CD4-positive, alpha-beta T cell (primary cell): Measurements from ENCODE around the gene HIVEP3. TPM values are rescaled to one million over a fixed set of nuclear protein-coding genes. Genes with fewer than 3 reads are reported as not detected.

Experiments
- ATAC-seq: fragments of 200-7000 bp; cut with Tn5 transposase; one replicate; pipeline ENCODE4 v1.10.0; 2022; ENCODE audit warnings: mild to moderate bottlenecking; ENCODE audit not compliant: poor library complexity
- CTCF ChIA-PET: fragments of 350-600 bp; sonication (Branson Sonifier 250); formaldehyde crosslinking; loops from one replicate; lab custom pipeline; 2021; ENCODE audit warnings: antibody characterized with exemption, inconsistent platforms; lab: Charles Lee
- POLR2A ChIA-PET: fragments of 350-600 bp; sonication (Branson Sonifier 250); formaldehyde crosslinking; loops from one replicate; lab custom pipeline; 2021; ENCODE audit warnings: antibody characterized with exemption, inconsistent platforms; lab: Charles Lee
- DNase-seq, 14 experiments: peaks; one replicate each; pipeline ENCODE4 v3.0.0-alpha.2; 2013 to 2020; ENCODE audit warnings: mixed read lengths in 2 of 14
- H3K27ac ChIP-seq, 2 donors: one replicate each; pipeline versions ENCODE4 v1.5.1 to v1.7.0; 2013; ENCODE audit warnings: low read length in 2 of 2, low read depth in 1 of 2, mild to moderate bottlenecking in 1 of 2
- H3K27me3 ChIP-seq, 2 experiments: 1 replicate in 1 of 2; 2 replicates in 1 of 2; pipeline versions ENCODE4 v1.6.1 to v1.7.0; 2013; ENCODE audit warnings: low read length in 2 of 2, control low read depth in 1 of 2, mild to moderate bottlenecking in 1 of 2, moderate library complexity in 1 of 2; ENCODE audit not compliant: insufficient read depth in 2 of 2, control insufficient read depth in 1 of 2
- H3K36me3 ChIP-seq: one replicate; pipeline ENCODE4 v1.6.1; 2013; ENCODE audit warnings: low read length, control low read depth; ENCODE audit not compliant: insufficient read depth
- H3K4me1 ChIP-seq: one replicate; pipeline ENCODE4 v1.6.1; 2013; ENCODE audit warnings: low read length, control low read depth; ENCODE audit not compliant: insufficient read depth
- H3K4me3 ChIP-seq: one replicate; pipeline ENCODE4 v1.5.1; 2013; ENCODE audit warnings: mild to moderate bottlenecking, low read length, moderate library complexity
- H3K9me3 ChIP-seq, 2 experiments: 1 replicate in 1 of 2; 2 replicates in 1 of 2; pipeline versions ENCODE4 v1.6.1 to v1.7.0; 2013; ENCODE audit warnings: low read length in 2 of 2, mild to moderate bottlenecking in 2 of 2, control low read depth in 1 of 2, moderate library complexity in 1 of 2; ENCODE audit not compliant: control insufficient read depth in 1 of 2, insufficient read depth in 1 of 2
- H3K27ac Mint-ChIP-seq: one replicate; pipeline ENCODE4 v1.8.0; 2020; ENCODE audit warnings: mixed read lengths
- H3K27me3 Mint-ChIP-seq: one replicate; pipeline ENCODE4 v1.8.0; 2021; ENCODE audit warnings: mixed read lengths
- H3K36me3 Mint-ChIP-seq: one replicate; pipeline ENCODE4 v1.8.0; 2021; ENCODE audit warnings: low read depth, mixed read lengths
- H3K4me1 Mint-ChIP-seq: one replicate; pipeline ENCODE4 v1.8.0; 2021; ENCODE audit warnings: low read depth, mixed read lengths
- H3K4me3 Mint-ChIP-seq: one replicate; pipeline ENCODE4 v1.8.0; 2020; ENCODE audit warnings: mild to moderate bottlenecking, mixed read lengths
- H3K9me3 Mint-ChIP-seq: one replicate; pipeline ENCODE4 v1.8.0; 2020; ENCODE audit warnings: mixed read lengths
- intact Hi-C, 2 experiments: fragments of 100-400 bp; cut with DNase I in 1 of 2; cut with micrococcal nuclease in 1 of 2; formaldehyde crosslinking; loops; one replicate each; pipeline versions ENCODE4 v1.15.1 to v1.9.0; 2023 to 2025; cut with DNase I, micrococcal nuclease
- total RNA-seq, 174 experiments: library from RNA in 2 of 174; stranded (reverse) in 2 of 174; gene quantifications; one replicate each; pipeline ENCODE4 v1.2.3 and lab custom pipeline; 2021 to 2026
- TF ChIP-seq, protein P1 (sequence below): fragments of 200-600 bp; IDR thresholded peaks from one replicate; pipeline ENCODE4 v1.8.0; 2022; ENCODE audit warnings: antibody characterized with exemption, mild to moderate bottlenecking

Gene HIVEP3
- total RNA-seq, 2 experiments from 2014 or later, result 5.1 to 5.4 TPM

- Histone ChIP-seq H3K36me3 (peaks cover 4% of the 10 kb centered on the region), H3K9me3 (peaks cover 0 to 4% of the 10 kb centered on the region in 2 experiments), H3K27ac (no peak overlapping the region), H3K4me3 (no peak overlapping the region), H3K27me3 (no peaks in the 10 kb centered on the region), H3K4me1 (no peaks in the 10 kb centered on the region)
- no peak for ATAC-seq
- DNase-seq, result no peak
- CTCF ChIA-PET, result interaction anchor here (0.5 kb wide), 1 partner anchor 1391 kb away, joined by 3 read pairs; no protein-coding TSS in a partner anchor
- Mint-ChIP-seq H3K27me3 (no peaks in the 10 kb centered on the region), H3K4me3 (no peak overlapping the region), H3K27ac (no peak overlapping the region), H3K9me3 (no peaks in the 10 kb centered on the region), H3K36me3 (no peaks in the 10 kb centered on the region), H3K4me1 (no peaks in the 10 kb centered on the region)
- POLR2A ChIA-PET, result no interaction called here
- TF ChIP-seq, protein P1, sequence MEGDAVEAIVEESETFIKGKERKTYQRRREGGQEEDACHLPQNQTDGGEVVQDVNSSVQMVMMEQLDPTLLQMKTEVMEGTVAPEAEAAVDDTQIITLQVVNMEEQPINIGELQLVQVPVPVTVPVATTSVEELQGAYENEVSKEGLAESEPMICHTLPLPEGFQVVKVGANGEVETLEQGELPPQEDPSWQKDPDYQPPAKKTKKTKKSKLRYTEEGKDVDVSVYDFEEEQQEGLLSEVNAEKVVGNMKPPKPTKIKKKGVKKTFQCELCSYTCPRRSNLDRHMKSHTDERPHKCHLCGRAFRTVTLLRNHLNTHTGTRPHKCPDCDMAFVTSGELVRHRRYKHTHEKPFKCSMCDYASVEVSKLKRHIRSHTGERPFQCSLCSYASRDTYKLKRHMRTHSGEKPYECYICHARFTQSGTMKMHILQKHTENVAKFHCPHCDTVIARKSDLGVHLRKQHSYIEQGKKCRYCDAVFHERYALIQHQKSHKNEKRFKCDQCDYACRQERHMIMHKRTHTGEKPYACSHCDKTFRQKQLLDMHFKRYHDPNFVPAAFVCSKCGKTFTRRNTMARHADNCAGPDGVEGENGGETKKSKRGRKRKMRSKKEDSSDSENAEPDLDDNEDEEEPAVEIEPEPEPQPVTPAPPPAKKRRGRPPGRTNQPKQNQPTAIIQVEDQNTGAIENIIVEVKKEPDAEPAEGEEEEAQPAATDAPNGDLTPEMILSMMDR, result no peak
- intact Hi-C loops, result no loop called here
Observed at GRCh38 chr1:41530411-41530810, 388.3 kb downstream of the HIVEP3 start.

- Histone ChIP-seq H3K27ac (no peak overlapping the region), H3K9me3 (peaks cover 0 to 4% of the 10 kb centered on the region in 2 experiments), H3K4me3 (no peak overlapping the region), H3K27me3 (no peaks in the 10 kb centered on the region), H3K4me1 (no peaks in the 10 kb centered on the region), H3K36me3 (peaks cover 3% of the 10 kb centered on the region)
- no peaks in the 10 kb centered on the region for H3K36me3 Mint-ChIP-seq
- ChIA-PET POLR2A (no interaction called here), CTCF (interaction anchor here (0.5 kb wide), 1 partner anchor 1391 kb away, joined by 3 read pairs; no protein-coding TSS in a partner anchor)
- H3K4me1 Mint-ChIP-seq, result no peaks in the 10 kb centered on the region
- no peak overlapping the region for H3K4me3 Mint-ChIP-seq
- TF ChIP-seq, protein P1, result no peak
- DNase-seq (no peak), ATAC-seq (no peak)
- intact Hi-C loops, result no loop called here
- H3K27ac Mint-ChIP-seq, result no peak overlapping the region
- no peaks in the 10 kb centered on the region for H3K27me3 Mint-ChIP-seq
- H3K9me3 Mint-ChIP-seq, result no peaks in the 10 kb centered on the region
Observed at GRCh38 chr1:41529621-41530395, 388.9 kb downstream of the HIVEP3 start.

DNA sequence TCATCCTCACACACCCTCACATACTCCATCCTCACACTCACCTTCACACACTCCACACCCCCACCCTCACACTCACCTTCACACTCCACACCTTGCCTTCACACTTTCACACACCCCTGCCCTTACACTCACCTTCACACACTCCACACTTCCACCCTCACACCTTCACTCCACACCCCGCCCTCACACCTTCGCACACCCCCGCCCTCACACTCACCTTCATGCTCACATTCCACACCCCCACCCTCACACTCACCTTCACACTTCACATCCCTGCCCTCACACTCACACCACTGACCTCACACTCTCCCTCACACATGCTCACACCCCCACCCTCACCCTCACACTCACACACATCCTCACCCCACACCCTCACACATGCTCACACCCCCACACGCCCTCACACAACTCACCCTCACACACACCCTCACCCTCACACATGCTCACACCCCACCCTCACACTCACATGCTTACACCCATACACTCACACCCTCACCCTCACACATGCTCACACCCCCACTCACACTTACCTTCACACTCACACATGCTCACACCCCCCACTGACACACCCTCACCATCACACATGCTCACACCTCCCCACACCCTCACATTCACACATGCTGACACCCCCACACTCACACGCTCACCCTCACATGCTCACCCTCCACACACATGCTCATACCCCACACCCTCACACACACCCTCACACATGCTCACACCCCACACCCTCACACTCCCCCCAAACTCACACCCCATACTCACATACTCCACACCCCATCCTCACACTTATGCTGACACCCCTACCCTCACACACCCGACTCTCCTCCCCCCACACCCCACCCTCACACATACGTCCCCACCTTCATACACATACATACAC lies 389.8 kb downstream of the HIVEP3 start:
- Histone ChIP-seq H3K9me3 (peaks cover 0 to 4% of the 10 kb centered on the region in 2 experiments), H3K36me3 (peaks cover 7% of the 10 kb centered on the region), H3K27ac (no peak overlapping the region), H3K4me3 (no peak overlapping the region), H3K27me3 (no peaks in the 10 kb centered on the region), H3K4me1 (no peaks in the 10 kb centered on the region)
- no peaks in the 10 kb centered on the region for H3K4me1 Mint-ChIP-seq
- TF ChIP-seq, protein P1, result no peak
- H3K27me3 Mint-ChIP-seq, result no peaks in the 10 kb centered on the region
- ATAC-seq, result no peak
- no peaks in the 10 kb centered on the region for H3K9me3 Mint-ChIP-seq
- CTCF ChIA-PET, result no interaction called here
- DNase-seq, result no peak
- no peak overlapping the region for H3K27ac Mint-ChIP-seq
- intact Hi-C loops, result no loop called here
- POLR2A ChIA-PET, result no interaction called here
- H3K36me3 Mint-ChIP-seq, result no peaks in the 10 kb centered on the region
- no peak overlapping the region for H3K4me3 Mint-ChIP-seq
